ENCODE data around the gene WDR72. TPM values are rescaled to one million over a fixed set of nuclear protein-coding genes. Genes with fewer than 3 reads are reported as not detected.

The WDR72 gene
- total and polyA plus RNA-seq, 2 of the 13 experiments (the other 11 are each of a cell fraction or from before 2014, with no cell fraction given), result 0.21 to 0.60 TPM

- TF ChIP-seq ZNF318 (CRISPR knock-in tag; IDR thresholded peaks at IDR 0.05), result no peak
Measured at GRCh38 chr15:53473886-53474285, 285.6 kb downstream of the WDR72 start (continued).

DNA sequence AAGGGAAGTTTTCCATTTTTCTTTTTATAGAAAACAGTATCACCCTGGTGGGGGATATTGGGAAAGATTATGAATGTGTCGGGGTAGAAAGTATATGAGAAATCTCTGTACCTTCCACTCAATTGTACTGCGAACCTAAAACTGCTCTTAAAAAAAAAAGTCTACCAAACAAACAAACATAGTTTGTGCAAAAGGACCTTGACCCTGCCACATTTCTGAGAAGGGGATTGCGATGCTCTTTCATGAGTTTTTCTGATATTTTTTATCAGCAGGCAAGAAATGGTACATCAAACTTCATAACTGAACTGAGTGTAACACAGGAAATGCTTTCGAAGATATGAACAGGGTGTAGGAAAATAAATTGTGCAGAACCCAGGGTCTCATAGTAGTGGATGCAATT is 286.0 kb downstream of the WDR72 start:
- Histone ChIP-seq H2AFZ (ENCODE audit: low read length) (no peak overlapping the region), H3K4me3 (replicated peaks in 1 of 3; ENCODE audit: insufficient read depth in 1 of 3, low read depth in 2 of 3, low read length in 3 of 3) (no peak overlapping the region), H3K9ac (ENCODE audit: insufficient read depth, low read depth, low read length) (no peak overlapping the region), H3K27ac (ENCODE audit: extremely low read length, insufficient read depth, low read length) (no peak overlapping the region), H3K9me3 (ENCODE audit: low read length) (no peaks in the 10 kb centered on the region), H3K4me2 (ENCODE audit: low read depth, low read length) (no peak overlapping the region), H3K27me3 (ENCODE audit: control insufficient read depth in 1 of 2, insufficient read depth in 2 of 2, low read length in 2 of 2) (no peaks in the 10 kb centered on the region), H4K20me1 (ENCODE audit: insufficient read depth, low read length) (no peaks in the 10 kb centered on the region), H3K36me3 (replicated peaks in 1 of 2; ENCODE audit: control insufficient read depth in 1 of 2, insufficient read depth in 2 of 2, low read length in 2 of 2) (no peaks in the 10 kb centered on the region), H3K4me1 (ENCODE audit: insufficient read depth, low read length) (peaks cover 24% of the 10 kb centered on the region), H3K79me2 (ENCODE audit: insufficient read depth, low read length) (no peaks in the 10 kb centered on the region)
- POLR2A ChIA-PET, result no interaction called here
- FAIRE-seq (no peak), ATAC-seq (no peak), DNase-seq (ENCODE audit: low spot score) (peak; percentile 19)
- in situ Hi-C loops (cut with HindIII; ENCODE audit: extremely low pct_ligation_motif_present, low pct_unique_long_range_greater_than_20kb) (loop anchor here (25.0 kb wide), 1 partner anchor 364 kb away; no protein-coding TSS in a partner anchor), intact Hi-C loops (cut with micrococcal nuclease; ENCODE audit: unreplicated experiment) (no loop called here)
- BruUV-seq (replicated peaks), result no TSS peak
- CTCF ChIA-PET (ENCODE audit: low intra/inter-chr PET ratio, low total read pairs), result no interaction called here
- 73% methylated on average over 4 of the region's 4 CpGs for WGBS (ENCODE audit: low lambda C conversion rate)
- no peak for TF ChIP-seq IRF9 (CRISPR knock-in tag; IDR thresholded peaks at IDR 0.05; ENCODE audit: borderline replicate concordance)
- TF ChIP-seq ZNF605 (CRISPR knock-in tag; IDR thresholded peaks at IDR 0.05), result no peak
- no peak for TF ChIP-seq BHLHE40 (IDR thresholded peaks at IDR 0.05; ENCODE audit: low read length)
- TF ChIP-seq ZFP62 (CRISPR knock-in tag; IDR thresholded peaks at IDR 0.05), result no peak
- TF ChIP-seq ARID4A (CRISPR knock-in tag; IDR thresholded peaks at IDR 0.05; ENCODE audit: borderline replicate concordance), result no peak
- no peak; the same call in 1 of the 2 replicates for TF ChIP-seq NR2F6 (IDR thresholded peaks at IDR 0.05)
- peak; percentile 43; the same call in 1 of the 2 replicates for TF ChIP-seq NR2F6 (CRISPR knock-in tag; IDR thresholded peaks at IDR 0.05)
- TF ChIP-seq ZNF816 (CRISPR knock-in tag; IDR thresholded peaks at IDR 0.05; ENCODE audit: borderline replicate concordance), result no peak

All from HepG2 (cell line).